ENCODE results near the gene KCNA2.

DNA sequence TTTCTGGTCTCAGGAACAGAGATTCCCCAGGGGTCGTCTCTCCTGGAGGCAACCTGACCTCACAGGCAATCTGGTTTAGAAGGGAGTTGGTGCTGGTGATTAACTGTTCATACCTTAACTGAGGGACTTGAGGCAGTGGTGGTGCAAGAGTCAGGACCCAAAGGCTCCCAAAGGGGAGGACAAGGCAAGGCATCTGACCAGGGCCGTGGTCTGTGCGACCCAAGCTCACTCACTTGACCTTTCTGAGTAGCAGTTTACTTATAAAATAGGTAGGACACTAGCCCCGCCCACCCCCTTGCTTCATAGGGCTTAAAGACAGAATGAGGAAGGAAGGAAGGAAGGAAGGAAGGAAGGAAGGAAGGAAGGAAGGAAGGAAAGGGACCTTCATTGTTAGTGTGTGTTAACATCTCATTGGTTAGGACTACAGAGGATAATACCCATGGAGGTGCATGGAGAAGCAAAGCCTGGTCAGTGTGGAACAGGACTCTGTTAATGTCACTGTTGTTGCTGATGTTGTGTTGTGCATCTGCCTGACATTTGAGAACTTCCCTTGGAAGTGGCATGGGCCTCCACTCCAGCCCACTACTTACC is 4.6 kb upstream of the KCNA2 start:
- TF ChIP-seq POLR2AphosphoS5 (IDR thresholded peaks at IDR 0.05; ENCODE audit: low read depth), result no peak
- no peak for TF ChIP-seq CTCF (IDR thresholded peaks at IDR 0.05; ENCODE audit: insufficient read depth, low read length)

Data from HL-60 (cell line).